NCI-H128 (cell line): Measurements from ENCODE around the gene FXYD1.
"Not testable (repeated sequence)": the region's sequence is repeated elsewhere in the genome, so short reads cannot be mapped to it uniquely, and the experiment has no call there.

Source experiments
- DNase-seq: peaks from one replicate; lab custom pipeline; 2025; ENCODE audit not compliant: unreplicated experiment; lab: John Stamatoyannopoulos, UW

FXYD1 gene

DNA sequence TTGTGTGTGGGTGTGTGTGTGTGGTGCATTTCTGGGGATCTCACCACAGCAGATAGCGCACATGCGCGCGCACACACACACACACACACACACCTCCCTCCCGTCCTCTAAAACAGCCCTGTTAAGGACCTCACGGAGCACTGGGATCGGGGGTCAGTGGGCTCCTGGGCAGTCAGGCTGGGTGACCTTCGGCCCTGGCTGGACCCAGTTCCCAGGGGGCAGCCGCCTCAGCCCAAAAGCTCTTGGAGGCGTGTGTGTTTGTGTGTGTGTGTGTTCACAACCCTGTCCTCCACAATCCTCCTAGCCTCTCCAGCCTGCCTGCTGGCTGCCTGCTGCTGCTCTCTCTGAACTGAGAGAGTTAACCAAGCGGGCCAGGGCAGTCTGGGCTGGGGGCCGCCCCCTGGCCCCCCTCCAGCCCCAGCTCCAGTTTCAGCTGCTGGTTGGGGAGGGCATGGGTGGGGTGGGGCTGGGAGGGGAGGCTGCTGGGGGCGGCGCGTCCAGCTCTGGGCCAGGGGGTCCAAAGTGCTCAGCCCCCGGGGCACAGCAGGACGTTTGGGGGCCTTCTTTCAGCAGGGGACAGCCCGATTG lies at the start of gene FXYD1:
Gene FXYD1 (plus strand): TSS at position 520 of the 588 bp plus-strand sequence. CDS start 1,256 bp downstream, outside the sequence.
- DNase-seq: no peak

DNA sequence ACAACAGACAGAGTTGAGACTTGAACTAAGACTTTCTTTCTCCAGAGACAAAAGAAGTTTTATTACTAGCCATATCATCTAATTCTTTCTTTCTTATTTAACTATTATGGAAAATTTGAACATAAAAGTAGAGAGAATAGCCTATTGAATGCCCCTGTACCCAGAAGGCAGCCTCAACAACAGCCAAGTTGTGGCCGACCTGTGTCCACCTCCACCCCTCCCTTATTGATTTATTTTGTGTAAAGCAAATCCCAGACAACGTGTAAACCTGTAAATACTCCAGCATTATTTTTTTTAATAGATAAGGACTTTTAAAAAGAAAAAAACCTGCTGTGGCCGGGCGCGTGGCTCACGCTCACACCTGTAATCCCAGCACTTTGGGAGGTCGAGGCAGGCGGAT lies 49.1 kb upstream of the FXYD1 start:
- DNase-seq: no peak

DNA sequence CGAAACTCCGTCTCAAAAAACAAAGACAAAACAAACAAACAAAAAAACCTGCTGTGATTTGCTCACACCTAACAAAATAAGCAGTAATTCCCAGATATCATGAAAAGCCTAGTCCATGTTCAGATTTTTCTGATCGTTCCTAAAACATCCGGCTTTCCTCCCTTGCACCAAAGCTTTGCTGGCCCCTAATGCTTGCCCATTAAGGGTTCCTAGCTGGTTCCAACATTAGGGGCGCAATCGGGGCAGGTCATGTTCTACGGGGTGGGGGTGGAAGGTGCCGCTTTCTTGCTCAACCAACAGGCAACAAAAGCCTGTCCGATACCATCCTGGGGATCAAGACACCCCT lies 48.5 kb upstream of the FXYD1 start:
- DNase-seq: no peak

DNA sequence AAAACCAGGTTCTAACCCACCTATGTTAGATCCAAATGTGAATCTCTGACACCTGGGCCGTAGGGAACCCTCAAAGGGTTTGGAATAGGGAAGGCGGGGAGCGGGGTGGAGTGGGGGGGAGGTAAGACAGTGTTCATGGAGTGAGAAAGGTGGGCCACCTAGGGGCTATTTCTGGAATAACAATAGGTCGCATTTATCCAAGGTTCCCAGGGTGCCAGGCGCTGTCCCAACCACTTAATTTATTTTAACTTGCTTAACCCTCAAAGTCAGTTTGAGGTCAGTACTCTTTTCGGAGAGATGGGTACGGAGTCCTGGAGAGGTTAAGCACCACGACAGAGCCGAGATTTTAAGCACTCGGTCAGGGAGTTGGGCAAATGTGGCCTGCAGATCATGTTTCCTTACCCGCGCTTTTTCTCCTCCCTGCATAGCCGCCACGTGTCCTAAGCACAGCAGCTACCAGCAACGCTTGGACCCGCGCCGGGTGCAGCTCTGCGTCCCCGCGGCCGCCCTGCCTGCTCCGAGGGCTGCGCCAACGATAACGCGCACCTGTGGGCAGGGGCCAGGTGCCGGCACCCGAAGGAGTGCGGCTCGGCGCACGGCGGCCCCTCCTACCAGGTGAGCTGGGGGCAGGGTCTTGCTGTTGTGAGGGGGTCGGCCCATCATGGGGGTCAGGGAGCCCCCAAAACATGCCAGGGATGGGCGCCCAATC lies 48.0 kb upstream of the FXYD1 start:
- no peak for DNase-seq

DNA sequence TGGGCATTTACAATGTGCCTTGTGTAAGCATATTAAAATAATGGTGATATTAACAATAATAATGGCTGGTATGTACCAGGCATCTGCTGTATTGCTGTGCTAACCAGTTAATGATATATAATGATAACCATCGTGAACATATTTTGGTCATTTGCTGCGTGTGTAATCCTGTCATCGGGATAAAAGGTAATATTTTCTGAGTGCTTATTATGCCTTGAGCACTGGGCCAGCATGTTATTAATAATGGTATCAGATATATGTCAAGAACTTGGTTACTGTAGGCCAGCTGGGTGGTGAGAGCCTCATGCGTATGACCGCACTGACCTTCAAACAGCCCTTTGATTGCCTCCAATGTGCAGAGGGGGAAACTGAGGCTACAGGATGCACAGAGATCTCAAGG lies 45.2 kb upstream of the FXYD1 start:
- DNase-seq: no peak

DNA sequence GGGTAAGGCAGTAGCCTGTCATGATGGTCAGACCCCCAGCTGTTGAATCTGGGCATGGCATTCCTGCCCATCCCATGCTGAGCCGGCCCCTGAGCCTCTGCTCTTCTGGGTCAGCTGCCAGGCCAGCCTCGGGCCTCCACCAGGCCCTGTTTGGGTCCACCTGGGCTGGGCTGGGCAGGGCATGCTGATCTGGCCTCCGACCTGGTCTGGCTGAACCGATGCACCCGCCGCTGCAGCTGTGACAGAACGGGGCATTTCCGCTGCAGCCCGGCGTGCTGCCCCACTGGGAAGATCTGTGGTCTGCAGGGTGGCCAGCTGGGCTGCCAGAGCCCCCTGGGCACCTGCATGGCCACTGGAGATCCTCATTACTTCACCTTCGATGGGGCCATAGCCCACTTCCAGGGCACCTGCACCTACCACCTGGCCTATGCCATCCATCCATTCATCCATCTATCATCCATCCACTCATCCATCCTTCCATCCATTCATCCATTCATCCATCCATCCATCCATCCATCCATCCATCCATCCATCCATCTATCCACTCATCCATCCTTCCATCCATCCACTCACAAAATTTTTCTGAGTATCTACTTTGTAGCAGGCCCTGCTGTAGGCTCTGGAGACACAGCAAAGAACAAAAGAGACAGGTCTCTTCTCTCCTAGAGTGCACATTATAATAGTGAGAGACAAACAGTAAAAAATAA lies 44.5 kb upstream of the FXYD1 start:
- no peak for DNase-seq

DNA sequence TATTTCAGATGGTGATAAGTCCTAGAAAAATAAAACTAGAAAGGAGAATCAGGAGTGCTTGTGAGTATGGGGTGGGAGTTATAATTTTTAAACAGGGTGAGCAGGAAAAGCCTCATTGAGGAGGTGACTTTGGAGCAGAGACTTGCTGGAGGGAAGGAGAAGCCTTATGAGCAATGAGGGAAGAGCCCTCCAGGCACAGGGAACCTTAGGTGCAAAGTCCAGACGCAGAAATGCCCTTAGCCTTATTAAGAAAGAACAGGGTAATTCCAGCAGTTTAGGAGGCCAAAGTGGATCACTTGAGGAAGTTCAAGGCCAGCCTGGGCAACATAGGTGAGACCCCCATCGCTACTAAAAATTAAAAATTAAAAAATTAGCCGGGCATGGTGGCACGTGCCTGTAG lies 44.0 kb upstream of the FXYD1 start:
- no peak for DNase-seq

DNA sequence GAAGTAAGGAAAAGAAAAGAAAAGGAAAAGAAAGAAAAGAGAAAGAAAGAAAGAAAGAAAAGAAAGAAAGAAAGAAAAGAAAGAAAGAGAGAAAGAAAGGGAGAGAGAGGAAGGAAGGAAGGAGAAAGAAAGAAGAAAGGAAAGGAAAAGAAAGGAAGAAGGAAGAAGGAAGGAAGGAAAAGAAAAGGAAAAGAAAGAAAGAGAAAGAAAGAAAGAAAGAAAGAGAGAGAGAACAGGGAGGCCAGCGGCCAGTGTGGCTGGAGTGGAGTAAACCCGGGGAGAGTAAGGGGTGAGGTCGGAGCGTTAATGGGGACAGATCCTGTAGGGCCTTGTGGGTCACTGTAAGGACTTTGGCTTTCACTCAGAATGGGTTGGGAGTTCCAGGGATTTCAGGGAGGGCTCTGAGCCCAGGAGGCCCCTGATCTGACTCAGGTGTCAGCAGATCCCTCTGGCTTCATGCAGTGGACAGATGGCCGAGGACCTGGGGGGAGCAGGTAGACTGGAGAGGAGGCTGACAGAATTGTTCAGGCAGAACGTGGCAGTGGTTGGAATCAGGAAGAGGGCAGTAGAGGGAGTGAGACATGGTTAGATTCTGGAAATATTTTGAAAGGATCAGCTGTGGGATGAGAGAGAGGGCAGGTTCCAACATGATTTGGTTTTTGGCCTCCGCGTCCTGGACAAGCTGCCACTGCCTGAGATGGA lies 42.8 kb upstream of the FXYD1 start:
- no peak for DNase-seq

DNA sequence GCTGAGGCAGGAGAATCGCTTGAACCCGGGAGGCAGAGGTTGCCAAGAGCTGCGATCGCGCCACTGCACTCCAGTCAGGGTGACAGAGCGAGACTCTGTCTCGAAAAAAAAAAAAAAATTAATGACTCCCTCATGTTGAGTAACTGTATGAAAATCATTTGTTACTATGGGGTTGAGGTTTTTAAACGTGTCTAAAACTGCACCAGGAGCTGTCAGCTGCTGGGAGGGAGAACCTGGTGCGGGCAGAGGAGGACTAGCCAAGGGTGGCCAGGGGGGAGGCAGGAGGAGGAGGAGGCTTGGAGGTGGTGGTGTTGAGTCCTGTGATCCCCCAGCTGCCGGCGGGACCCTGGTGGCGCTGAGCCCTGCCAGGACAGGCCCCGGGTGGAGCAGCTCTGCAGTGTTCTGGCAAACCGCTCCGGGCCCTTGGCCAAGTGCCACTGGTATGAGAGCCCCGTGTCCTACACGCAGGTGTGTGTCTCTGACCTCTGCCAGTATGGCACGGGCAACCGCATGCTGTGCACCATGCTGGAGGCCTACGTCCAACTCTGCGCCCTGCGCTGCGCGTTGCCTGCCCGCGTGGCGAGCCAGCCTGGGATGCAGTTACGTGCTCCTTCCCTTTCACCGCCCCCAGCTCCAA lies 40.1 kb upstream of the FXYD1 start:
- no peak for DNase-seq

DNA sequence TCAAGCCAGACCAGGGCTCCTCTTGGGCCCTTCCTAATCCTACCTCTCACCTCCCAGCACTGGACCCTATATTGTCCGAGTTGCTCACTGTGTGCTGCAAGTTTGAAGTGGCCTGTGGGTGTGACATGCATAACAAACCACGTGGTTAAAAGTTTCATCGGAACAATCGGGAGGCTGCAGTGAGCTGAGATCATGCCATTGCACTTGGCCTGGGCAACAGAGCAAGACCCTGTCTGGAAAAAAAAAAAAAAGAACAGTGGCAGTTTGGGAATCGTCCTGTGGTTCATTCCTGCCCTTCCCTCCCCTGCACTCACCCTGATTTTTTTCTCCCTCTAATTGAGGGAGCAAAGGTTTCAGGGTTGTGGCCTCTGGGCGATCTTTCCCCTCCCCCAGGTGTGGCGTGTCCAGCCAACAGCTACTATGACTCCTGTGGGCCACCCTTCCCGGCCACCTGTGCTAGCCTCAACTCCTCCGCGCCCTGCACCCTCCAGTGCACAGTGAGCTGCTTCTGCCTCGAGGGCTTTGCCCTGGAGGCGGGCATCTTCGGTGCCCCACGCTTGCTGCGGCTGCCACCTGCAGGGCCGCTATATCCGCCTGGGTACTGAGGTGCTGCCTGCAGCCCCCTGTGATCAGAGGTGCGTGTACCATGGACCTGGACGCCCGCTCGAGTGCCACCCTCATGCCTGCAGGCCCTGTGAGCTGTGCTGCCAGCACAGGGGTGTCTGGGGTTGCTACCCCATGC lies 39.3 kb upstream of the FXYD1 start:
- DNase-seq: no peak

DNA sequence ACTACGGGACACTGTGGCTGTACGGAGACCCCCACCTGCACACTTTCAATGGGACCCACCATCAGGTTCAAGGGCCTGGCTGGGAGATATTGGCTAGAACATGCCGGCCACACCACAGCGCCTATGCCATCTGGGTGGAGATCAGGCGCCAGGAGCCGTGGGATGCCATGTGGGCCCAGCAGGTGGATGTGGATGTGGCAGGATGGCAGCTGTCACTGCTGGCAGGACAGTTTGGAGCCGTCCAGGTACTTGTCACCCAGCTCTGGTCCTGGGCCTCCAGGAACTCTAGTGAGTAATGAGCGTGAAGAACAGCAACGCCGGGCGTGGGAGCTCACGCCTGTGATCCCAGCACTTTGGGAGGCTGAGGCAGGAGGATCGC lies 38.7 kb upstream of the FXYD1 start:
- DNase-seq: no peak

DNA sequence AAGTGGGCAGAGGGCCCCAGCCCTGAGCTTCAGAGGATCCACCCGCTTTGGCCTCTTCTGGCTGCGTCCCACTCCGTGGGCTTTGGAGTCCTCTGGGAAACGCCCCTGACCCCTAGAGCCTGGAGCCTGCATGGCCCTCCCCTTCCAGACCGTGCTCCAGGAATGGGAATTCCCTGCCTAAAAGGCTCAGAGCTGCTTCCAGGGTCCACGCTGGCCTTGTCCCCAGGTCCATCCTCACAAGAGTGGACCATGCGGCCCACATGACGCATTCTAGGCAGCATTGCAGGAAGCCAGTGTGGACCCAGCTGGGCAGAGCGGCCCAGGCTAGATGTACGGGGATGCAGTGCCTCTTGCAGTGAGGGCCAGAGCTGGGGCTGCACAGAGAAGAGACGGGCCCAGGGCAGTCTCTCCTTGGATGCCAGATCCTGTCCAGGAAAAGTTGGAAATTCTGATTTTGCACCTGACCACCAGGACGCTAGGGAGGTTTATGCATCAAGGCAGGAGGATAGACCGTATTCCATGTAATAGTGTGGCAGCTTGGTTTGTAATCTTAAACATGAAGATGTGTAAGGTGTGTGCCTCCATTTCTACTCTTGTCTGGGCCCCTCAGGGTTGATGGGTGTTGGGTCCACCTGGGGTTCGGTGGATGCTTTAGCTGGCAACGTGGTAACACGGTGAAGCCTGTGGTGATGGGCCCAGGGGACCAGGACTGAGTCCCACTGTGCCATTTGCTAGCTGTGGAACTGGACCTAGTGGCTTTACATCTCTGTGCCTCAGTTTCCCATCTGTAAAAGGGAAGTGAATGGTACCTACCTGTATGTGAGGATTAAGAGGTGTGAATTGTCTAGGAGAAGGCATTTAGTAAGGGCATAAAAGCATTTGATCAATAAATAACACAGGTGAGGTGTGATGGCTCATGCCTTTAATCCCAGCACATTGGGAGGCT lies 37.8 kb upstream of the FXYD1 start:
- no peak for DNase-seq

DNA sequence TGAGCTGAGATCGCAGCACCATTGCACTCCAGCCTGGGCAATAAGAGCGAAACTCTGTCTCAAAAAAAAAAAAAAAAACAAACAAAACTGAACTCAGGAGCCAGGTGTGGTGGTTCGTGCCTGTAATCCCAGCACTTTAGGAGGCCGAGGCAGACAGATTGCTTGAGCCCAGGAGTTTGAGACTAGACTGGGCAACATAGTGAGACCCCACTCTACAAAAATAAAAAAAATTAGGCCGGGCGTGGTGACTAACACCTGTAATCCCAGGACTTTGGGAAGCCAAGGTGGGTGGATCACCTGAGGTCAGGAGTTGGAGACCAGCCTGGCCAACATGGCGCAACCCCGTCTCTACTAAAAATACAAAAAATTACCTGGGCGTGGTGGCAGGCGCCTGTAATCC lies 36.7 kb upstream of the FXYD1 start:
- DNase-seq: not testable (repeated sequence)

DNA sequence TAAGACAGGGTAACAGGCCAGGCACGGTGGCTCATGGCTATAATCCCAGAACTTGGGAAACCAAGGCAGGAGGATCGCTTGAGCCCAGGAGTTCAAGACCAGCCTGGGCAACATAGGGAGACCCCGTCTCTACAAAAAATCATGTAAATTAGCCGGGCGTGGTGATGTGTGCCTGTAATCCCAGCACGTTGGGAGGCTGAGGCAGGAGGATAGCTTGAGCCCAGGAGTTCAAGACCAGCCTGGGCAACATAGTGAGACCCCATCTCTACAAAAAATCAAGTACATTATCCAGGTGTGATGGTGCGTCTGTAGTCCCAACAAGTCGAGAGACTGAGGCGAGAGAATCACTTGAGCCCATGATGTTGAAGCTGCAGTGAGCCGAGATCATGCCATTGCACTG lies 35.0 kb upstream of the FXYD1 start:
- DNase-seq: not testable (repeated sequence)

DNA sequence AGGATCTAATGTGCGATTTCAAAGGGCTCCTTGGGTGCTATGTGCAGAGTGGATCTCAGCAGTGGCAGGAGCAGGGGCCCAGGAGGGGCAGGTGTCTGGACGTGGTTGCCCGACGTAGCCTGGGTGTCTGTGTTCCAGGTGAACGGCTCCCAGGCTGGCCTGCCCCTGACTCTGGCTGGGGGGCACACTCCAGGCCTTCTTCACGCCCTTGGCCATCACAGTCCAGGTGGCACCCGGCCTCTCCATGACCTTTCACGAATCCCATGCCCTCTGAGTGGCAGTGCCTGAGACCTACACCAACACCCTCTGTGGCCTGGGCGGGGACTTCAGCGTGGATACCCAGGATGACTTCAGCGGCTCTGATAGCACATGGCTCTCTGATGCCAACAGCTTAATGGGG lies 34.3 kb upstream of the FXYD1 start:
- no peak for DNase-seq

DNA sequence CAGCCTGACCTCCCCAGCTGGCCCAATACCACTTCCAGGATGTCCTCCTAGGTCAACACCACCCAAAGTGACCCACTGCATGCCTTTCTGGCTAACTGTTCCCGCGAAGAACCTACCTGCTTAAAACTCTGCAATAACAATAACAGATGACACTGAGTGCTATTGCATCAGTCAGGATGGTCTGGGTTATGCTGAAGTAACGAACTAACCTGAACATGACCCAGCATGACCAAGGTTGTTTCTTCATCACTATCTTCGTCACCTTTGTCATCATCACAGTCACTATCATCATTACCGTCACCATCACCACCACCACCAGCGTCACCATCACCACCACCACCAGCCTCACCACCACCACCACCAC lies 33.6 kb upstream of the FXYD1 start:
- DNase-seq: no peak

DNA sequence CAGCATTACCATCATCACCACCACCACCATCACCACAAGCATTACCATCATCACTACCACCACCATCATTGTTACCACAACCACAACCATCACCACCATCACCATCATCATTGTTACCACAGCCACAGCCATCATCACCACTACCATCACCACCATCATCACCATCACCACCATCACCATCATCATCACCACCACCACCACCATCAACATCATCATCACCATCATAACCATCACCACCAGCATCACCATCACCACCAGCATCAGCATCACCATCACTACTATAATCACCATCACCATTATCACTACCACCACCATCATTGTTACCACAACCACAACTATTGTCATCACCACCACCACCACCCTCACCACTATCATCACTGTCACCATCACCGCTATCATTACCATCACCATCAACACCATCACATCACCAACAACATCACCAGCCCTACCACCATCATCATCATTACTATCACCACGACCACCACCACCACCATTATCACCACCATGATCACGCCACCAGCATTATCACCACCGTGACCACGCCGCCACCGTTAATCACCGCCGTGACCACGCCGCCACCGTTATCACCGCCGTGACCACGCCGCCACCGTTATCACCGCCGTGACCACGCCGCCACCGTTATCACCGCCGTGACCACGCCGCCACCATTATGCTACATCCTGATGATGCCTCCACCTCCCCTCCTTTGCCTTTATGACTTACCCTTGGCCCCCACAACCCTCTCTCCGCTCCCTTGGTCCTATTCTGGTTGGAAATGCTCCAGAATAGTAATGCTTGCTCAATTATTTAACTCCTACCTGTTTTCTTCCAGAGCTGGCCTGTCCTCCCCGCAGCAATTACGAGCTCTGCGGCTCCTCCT lies 33.0 kb upstream of the FXYD1 start:
- no peak for DNase-seq

DNA sequence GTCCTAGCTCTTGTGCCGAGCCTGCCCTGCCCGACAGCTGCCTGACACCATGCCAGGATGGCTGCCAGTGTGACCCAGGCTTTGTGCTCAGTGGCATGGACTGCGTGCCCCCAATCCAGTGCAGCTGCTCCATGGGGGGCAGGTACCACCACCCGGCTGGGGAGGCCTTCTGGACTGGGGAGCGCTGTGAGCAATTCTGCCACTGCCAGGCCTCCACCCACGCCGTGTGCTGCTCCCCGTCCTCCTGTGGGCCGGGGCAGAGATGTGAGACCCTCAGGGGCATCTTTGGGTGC lies 32.4 kb upstream of the FXYD1 start:
- DNase-seq: no peak
